ENCODE measurements around the gene CENPC.

The CENPC gene

DNA sequence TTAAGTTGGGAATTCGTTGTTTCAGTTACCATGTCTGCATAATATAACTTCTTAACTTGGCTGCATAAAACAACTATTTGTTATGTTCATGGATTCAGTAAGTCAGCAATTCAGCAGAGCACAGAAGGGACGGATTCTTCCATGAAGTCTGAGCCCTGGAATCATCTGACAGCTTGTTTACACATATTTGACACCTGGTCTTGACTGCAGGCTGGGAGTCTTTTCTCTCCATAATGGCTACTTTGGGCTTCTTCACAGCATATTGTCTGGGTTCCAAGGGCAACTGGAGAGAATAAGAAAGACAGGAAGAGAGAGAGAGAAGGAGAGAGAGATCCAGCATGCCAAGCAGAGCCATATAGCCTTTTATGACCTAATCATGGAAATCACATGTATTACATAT, 23.1 kb downstream of the CENPC start:
- H3K36me3 ChIP-seq (ENCODE audit: insufficient read depth, low read length) = peaks cover 6% of the 10 kb centered on the region
- H3K9me3 ChIP-seq (ENCODE audit: low read length) = no peaks in the 10 kb centered on the region
- no peak overlapping the region for H3K9ac ChIP-seq (ENCODE audit: low read length)
- no peak overlapping the region for H3K27ac ChIP-seq (ENCODE audit: low read depth, low read length)
- no peak overlapping the region for H3K4me3 ChIP-seq (ENCODE audit: low read depth in 1 of 2, low read length in 2 of 2)
- peaks cover 9% of the 10 kb centered on the region for H3K4me1 ChIP-seq (ENCODE audit: insufficient read depth, low read length)
- no peaks in the 10 kb centered on the region for H3K27me3 ChIP-seq (ENCODE audit: control insufficient read depth in 1 of 2, insufficient read depth in 2 of 2, low read length in 2 of 2)

DNA sequence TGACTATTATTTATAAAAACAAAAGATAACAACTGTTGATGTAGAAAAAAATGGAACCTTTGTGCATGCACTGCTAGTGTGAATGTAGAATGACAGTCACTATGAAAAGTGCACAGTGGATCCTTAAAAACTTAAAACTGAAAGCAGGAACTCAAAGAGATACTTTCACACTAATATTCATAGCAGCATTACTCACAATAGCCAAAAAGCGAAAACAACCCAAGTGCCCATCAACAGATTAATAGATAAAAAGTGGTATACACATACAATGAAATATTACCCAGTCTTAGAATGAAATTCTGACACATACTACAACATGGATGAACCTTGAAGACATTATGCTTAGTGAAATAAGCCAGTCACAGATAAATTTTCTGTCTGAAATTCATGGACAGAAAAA, 23.8 kb downstream of the CENPC start:
- Histone ChIP-seq H3K9ac (ENCODE audit: low read length) (no peak overlapping the region), H3K9me3 (ENCODE audit: low read length) (no peaks in the 10 kb centered on the region), H3K27me3 (ENCODE audit: control insufficient read depth in 1 of 2, insufficient read depth in 2 of 2, low read length in 2 of 2) (no peaks in the 10 kb centered on the region), H3K36me3 (ENCODE audit: insufficient read depth, low read length) (peaks cover 6% of the 10 kb centered on the region), H3K27ac (ENCODE audit: low read depth, low read length) (no peak overlapping the region), H3K4me3 (ENCODE audit: low read depth in 1 of 2, low read length in 2 of 2) (no peak overlapping the region), H3K4me1 (ENCODE audit: insufficient read depth, low read length) (peaks cover 9% of the 10 kb centered on the region)

DNA sequence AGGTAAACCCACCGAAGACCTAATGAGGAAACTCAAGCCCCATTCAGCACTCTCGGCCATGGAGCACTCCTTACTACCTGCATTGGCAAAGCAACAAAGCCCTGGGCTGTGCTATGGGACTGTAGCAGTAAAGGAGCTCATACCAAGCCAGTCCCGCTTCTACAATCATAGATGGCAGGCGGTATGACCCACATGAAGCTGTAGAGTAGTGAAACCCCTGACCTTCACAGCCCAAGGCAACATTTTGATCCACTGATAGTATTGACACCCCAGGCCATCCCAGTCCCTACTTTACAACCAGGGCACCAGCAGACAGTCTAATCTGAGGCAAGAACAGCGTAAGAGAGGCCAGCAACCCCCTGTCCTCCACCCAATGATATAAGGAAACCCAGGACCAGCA, 25.2 kb downstream of the CENPC start:
- Histone ChIP-seq H3K4me1 (ENCODE audit: insufficient read depth, low read length) (peaks cover 9% of the 10 kb centered on the region), H3K9ac (ENCODE audit: low read length) (no peak overlapping the region), H3K9me3 (ENCODE audit: low read length) (no peaks in the 10 kb centered on the region), H3K27ac (ENCODE audit: low read depth, low read length) (no peak overlapping the region), H3K36me3 (ENCODE audit: insufficient read depth, low read length) (peaks cover 6% of the 10 kb centered on the region), H3K27me3 (ENCODE audit: control insufficient read depth in 1 of 2, insufficient read depth in 2 of 2, low read length in 2 of 2) (no peaks in the 10 kb centered on the region), H3K4me3 (ENCODE audit: low read depth in 1 of 2, low read length in 2 of 2) (no peak overlapping the region)

DNA sequence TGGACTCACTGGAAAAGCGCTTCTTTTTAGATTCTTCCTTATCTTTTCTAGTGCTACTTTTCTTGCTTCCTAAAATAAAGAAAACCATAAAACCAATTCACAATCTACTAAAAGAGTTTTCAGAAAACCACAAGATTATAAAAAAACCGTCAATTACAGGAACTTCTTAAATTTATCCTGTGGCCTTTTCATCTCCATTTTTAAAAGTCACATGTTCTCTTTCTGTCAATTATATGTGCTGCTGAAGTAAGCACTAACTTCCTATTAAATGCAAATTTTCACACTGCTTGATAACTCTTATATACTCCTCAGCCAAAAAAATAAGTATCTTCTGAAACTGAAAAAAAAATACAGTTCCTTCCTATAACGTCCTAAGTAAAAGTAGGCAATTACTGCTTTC, 32.8 kb downstream of the CENPC start:
- Histone ChIP-seq H3K9me3 (ENCODE audit: low read length) (no peaks in the 10 kb centered on the region), H3K4me3 (ENCODE audit: low read depth in 1 of 2, low read length in 2 of 2) (no peak overlapping the region), H3K4me1 (ENCODE audit: insufficient read depth, low read length) (no peaks in the 10 kb centered on the region), H3K36me3 (ENCODE audit: insufficient read depth, low read length) (peaks cover 52% of the 10 kb centered on the region), H3K27ac (ENCODE audit: low read depth, low read length) (no peak overlapping the region), H3K27me3 (ENCODE audit: control insufficient read depth in 1 of 2, insufficient read depth in 2 of 2, low read length in 2 of 2) (no peaks in the 10 kb centered on the region), H3K9ac (ENCODE audit: low read length) (no peak overlapping the region)

DNA sequence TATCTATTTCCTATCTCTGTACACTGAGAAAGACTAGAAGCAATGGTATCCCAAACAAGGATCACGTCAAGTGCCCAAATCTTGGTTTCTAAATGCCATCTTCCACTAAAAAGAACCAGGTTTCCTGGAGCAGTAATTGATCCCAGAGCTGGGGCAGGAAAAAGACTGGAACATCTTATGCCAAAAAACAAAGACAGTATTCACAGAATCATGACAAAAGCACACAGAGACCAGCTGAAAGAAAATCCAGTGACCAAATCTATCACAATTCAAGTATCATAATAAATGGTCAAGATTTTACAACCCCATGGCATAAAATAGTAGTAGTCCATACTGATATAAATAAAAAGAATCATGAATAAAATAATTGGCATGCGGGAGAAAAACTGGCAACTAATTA, 44.9 kb downstream of the CENPC start:
- H3K9me3 ChIP-seq (ENCODE audit: low read length) = no peaks in the 10 kb centered on the region
- no peak overlapping the region for H3K9ac ChIP-seq (ENCODE audit: low read length)
- no peaks in the 10 kb centered on the region for H3K4me1 ChIP-seq (ENCODE audit: insufficient read depth, low read length)
- H3K4me3 ChIP-seq (ENCODE audit: low read depth in 1 of 2, low read length in 2 of 2) = no peak overlapping the region
- no peak overlapping the region for H3K27ac ChIP-seq (ENCODE audit: low read depth, low read length)
- no peaks in the 10 kb centered on the region for H3K36me3 ChIP-seq (ENCODE audit: insufficient read depth, low read length)
- H3K27me3 ChIP-seq (ENCODE audit: control insufficient read depth in 1 of 2, insufficient read depth in 2 of 2, low read length in 2 of 2) = no peaks in the 10 kb centered on the region

DNA sequence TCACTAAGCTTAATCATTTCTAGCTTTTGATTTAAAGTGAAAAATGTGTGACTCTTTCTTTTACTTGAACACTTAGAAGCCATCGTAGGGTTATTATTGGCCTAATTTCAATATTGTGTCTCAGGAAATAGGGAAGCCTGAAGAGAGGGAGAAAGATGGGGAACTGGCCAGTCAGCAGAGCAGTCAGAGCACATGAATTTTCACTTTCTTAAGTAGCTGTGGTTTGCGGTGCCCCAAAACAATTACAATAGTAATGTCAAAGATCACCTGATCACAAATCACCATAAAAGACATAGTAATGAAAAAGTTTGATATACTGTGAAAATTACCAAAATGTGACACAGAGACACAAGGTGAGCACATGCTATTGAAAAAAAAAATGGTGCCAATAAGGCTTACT, 45.5 kb downstream of the CENPC start:
- Histone ChIP-seq H3K27ac (ENCODE audit: low read depth, low read length) (no peak overlapping the region), H3K9ac (ENCODE audit: low read length) (no peak overlapping the region), H3K4me1 (ENCODE audit: insufficient read depth, low read length) (no peaks in the 10 kb centered on the region), H3K4me3 (ENCODE audit: low read depth in 1 of 2, low read length in 2 of 2) (no peak overlapping the region), H3K36me3 (ENCODE audit: insufficient read depth, low read length) (no peaks in the 10 kb centered on the region), H3K9me3 (ENCODE audit: low read length) (no peaks in the 10 kb centered on the region), H3K27me3 (ENCODE audit: control insufficient read depth in 1 of 2, insufficient read depth in 2 of 2, low read length in 2 of 2) (no peaks in the 10 kb centered on the region)

DNA sequence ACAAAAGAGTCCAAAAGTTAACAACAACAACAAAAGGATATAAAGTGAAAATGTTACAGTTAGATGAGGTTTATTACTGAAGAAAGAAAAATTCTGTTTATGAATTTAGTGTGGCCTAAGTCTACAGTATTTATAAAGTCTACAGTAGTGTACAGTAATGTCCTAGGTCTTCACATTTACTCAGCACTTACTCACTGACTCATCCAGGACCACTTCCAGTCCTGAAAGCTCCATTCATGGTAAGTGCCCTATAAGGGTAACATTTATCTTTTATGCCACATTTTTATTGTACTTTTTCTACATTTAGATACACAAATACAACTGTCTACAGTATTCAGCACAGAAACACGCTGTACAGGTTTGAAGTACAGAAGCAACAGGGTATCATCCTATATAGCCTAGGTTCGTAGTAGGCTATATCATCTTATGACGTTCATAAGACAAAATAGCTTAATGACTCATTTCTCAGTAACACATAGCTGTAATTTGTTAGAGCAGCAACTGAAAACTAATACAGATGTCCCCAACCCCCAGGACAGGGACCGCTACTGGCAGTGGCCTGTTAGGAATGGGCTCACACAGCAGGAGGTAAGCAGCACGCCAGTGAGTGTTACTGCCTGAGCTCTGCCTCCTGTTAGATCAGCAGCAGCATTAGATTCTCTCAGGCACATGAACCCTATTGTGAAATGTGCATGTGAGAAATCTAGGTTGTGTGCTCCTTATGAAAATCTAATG, 61.3 kb downstream of the CENPC start:
- Histone ChIP-seq H3K9ac (ENCODE audit: low read length) (no peak overlapping the region), H3K27ac (ENCODE audit: low read depth, low read length) (no peak overlapping the region), H3K9me3 (ENCODE audit: low read length) (no peaks in the 10 kb centered on the region), H3K4me1 (ENCODE audit: insufficient read depth, low read length) (no peaks in the 10 kb centered on the region), H3K27me3 (ENCODE audit: control insufficient read depth in 1 of 2, insufficient read depth in 2 of 2, low read length in 2 of 2) (no peaks in the 10 kb centered on the region), H3K36me3 (ENCODE audit: insufficient read depth, low read length) (peaks cover 11% of the 10 kb centered on the region), H3K4me3 (ENCODE audit: low read depth in 1 of 2, low read length in 2 of 2) (no peak overlapping the region)

DNA sequence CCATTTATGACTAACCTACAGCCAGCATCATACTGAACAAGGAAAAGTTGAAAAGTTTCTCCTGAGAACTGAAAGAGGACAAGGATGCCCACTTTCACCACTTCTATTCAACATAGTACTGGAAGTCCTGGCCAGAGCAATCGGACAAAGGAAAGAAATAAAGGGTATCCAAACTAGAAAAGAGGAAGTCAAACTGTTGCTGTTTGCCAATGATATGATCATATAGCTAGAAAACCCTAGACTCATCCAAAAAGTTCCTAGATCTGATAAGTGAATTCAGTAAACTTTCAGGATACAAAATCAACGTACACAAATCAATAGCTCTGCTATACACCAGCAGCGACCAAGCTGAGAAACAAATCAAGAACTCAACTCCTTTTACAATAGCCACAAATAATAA, 64.5 kb downstream of the CENPC start:
- no peaks in the 10 kb centered on the region for H3K4me1 ChIP-seq (ENCODE audit: insufficient read depth, low read length)
- H3K27ac ChIP-seq (ENCODE audit: low read depth, low read length) = no peak overlapping the region
- H3K9ac ChIP-seq (ENCODE audit: low read length) = no peak overlapping the region
- peaks cover 20% of the 10 kb centered on the region for H3K36me3 ChIP-seq (ENCODE audit: insufficient read depth, low read length)
- no peaks in the 10 kb centered on the region for H3K9me3 ChIP-seq (ENCODE audit: low read length)
- no peaks in the 10 kb centered on the region for H3K27me3 ChIP-seq (ENCODE audit: control insufficient read depth in 1 of 2, insufficient read depth in 2 of 2, low read length in 2 of 2)
- H3K4me3 ChIP-seq (ENCODE audit: low read depth in 1 of 2, low read length in 2 of 2) = no peak overlapping the region

DNA sequence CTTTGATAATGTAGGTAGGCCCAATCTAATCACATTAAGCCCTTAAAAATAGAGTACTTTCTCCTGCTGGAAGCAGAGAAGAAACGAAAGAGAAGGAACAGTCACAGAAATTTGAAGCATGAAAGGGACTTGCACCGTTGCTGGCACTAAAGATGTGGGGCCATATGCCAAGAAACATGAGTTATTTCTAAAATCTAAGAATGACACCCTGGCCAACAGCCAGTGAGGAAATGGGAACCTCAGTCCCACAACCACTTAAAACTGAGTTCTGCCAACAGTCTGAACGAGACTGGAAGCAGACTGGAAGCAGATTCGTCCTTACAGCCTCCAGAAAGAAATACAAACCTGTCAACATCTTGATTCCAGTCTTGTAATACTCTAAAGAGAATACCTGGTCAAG, 70.1 kb downstream of the CENPC start:
- no peaks in the 10 kb centered on the region for H3K4me1 ChIP-seq (ENCODE audit: insufficient read depth, low read length)
- H3K9ac ChIP-seq (ENCODE audit: low read length) = no peak overlapping the region
- peaks cover 38% of the 10 kb centered on the region for H3K36me3 ChIP-seq (ENCODE audit: insufficient read depth, low read length)
- no peaks in the 10 kb centered on the region for H3K9me3 ChIP-seq (ENCODE audit: low read length)
- H3K4me3 ChIP-seq (ENCODE audit: low read depth in 1 of 2, low read length in 2 of 2) = no peak overlapping the region
- no peaks in the 10 kb centered on the region for H3K27me3 ChIP-seq (ENCODE audit: control insufficient read depth in 1 of 2, insufficient read depth in 2 of 2, low read length in 2 of 2)
- no peak overlapping the region for H3K27ac ChIP-seq (ENCODE audit: low read depth, low read length)

DNA sequence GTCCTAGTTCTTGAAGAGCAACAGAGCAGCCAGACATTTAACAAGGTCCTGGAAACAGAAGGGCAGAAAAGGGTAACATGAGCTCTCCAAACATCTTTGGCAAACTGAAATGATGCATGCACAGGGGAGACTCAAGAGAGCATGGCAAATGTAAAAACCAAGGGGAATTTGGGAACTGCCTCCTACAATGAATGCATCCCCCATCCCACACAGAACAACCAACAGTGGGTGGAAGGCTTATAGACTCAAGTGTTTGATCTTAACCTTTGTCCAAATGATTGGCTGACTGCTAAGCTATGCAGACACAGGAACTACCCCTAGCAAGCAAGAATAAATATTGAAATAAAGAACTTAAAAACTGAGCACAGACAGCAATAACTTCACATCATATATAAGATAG, 74.4 kb downstream of the CENPC start:
- no peak overlapping the region for H3K27ac ChIP-seq (ENCODE audit: low read depth, low read length)
- no peaks in the 10 kb centered on the region for H3K9me3 ChIP-seq (ENCODE audit: low read length)
- H3K9ac ChIP-seq (ENCODE audit: low read length) = no peak overlapping the region
- H3K27me3 ChIP-seq (ENCODE audit: control insufficient read depth in 1 of 2, insufficient read depth in 2 of 2, low read length in 2 of 2) = no peaks in the 10 kb centered on the region
- H3K4me1 ChIP-seq (ENCODE audit: insufficient read depth, low read length) = no peaks in the 10 kb centered on the region
- no peak overlapping the region for H3K4me3 ChIP-seq (ENCODE audit: low read depth in 1 of 2, low read length in 2 of 2)
- H3K36me3 ChIP-seq (ENCODE audit: insufficient read depth, low read length) = peaks cover 23% of the 10 kb centered on the region

DNA sequence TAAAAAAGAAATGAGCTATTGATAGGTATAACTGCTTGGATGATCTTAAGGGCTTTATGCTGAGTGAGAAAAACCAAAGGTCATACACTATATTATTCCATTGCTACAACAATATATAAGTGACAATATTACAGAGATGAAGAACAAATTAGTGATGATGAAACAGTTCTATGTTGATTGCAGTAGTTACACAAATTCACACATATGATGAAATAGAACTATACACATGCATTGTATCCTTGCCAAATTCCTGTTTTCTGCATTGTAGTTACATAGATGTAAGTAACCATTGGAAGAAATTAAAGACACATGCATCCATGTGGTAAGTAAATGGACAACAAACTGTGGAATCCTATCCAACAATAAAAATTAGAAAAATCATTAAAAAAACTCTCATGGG, 76.5 kb downstream of the CENPC start:
- no peak overlapping the region for H3K9ac ChIP-seq (ENCODE audit: low read length)
- H3K27ac ChIP-seq (ENCODE audit: low read depth, low read length) = no peak overlapping the region
- H3K4me3 ChIP-seq (ENCODE audit: low read depth in 1 of 2, low read length in 2 of 2) = no peak overlapping the region
- H3K27me3 ChIP-seq (ENCODE audit: control insufficient read depth in 1 of 2, insufficient read depth in 2 of 2, low read length in 2 of 2) = no peaks in the 10 kb centered on the region
- peaks cover 6% of the 10 kb centered on the region for H3K36me3 ChIP-seq (ENCODE audit: insufficient read depth, low read length)
- no peaks in the 10 kb centered on the region for H3K4me1 ChIP-seq (ENCODE audit: insufficient read depth, low read length)
- H3K9me3 ChIP-seq (ENCODE audit: low read length) = no peaks in the 10 kb centered on the region

DNA sequence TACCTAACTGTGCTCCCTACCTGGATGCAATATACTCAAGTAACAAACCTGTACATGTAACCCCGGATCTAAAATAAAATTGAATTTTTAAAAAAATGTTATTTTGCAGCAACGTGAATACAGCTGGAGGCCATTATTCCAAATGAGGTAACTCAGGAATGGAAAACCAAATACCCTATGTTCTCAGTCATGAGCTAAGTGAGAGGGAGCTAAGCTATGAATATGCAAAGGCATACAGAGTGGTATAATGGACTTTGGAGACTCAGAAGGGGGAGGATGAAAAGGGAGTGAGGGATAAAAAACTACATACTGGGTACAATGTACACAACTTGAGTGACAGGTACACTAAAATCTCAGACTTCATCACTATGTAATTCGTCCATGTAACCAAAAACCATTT, 78.6 kb downstream of the CENPC start:
- Histone ChIP-seq H3K4me1 (ENCODE audit: insufficient read depth, low read length) (no peaks in the 10 kb centered on the region), H3K27me3 (ENCODE audit: control insufficient read depth in 1 of 2, insufficient read depth in 2 of 2, low read length in 2 of 2) (no peaks in the 10 kb centered on the region), H3K9me3 (ENCODE audit: low read length) (no peaks in the 10 kb centered on the region), H3K27ac (ENCODE audit: low read depth, low read length) (no peak overlapping the region), H3K36me3 (ENCODE audit: insufficient read depth, low read length) (peaks cover 4% of the 10 kb centered on the region), H3K9ac (ENCODE audit: low read length) (no peak overlapping the region), H3K4me3 (ENCODE audit: low read depth in 1 of 2, low read length in 2 of 2) (no peak overlapping the region)

Data from muscle layer of colon (tissue), 2 donors.